ENCODE data around the gene ASH1L. TPM values are rescaled to one million over a fixed set of nuclear protein-coding genes. Genes with fewer than 3 reads are reported as not detected.

Gene ASH1L
- total RNA-seq, 1 experiment from 2014 or later, result 71.8 TPM

DNA sequence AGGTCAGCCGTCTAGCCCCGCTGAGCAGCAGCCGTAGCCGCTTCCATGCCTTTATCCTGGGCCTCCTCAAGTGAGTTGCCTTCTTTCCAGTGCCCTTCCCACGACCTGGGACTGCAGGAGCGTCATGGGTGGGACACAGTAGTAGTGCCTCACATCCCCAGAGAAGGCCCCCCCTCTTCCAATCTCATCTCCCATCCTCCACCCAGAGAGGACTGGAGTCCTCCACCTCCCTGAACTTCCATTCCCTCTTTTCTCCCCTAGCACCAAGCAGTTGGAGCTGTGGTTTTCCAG, 237.1 kb downstream of the ASH1L start:
- no TSS peak for BruUV-seq (replicated peaks)
- peak overlapping the region; percentile 90 for H3K4me3 Mint-ChIP-seq (ENCODE audit: low read depth, unreplicated experiment)
- intact Hi-C loops (cut with micrococcal nuclease; ENCODE audit: unreplicated experiment), result loop anchor here (2.0 kb wide), 1 partner anchor 75 kb away; no protein-coding TSS in a partner anchor
- CTCF ChIA-PET, result interaction anchor here (1.0 kb wide), 1 partner anchor 75 kb away, joined by 4 read pairs; no protein-coding TSS in a partner anchor
- no peaks in the 10 kb centered on the region for H3K9me3 Mint-ChIP-seq (ENCODE audit: low read depth, unreplicated experiment)
- peaks cover 27% of the 10 kb centered on the region for H3K4me1 Mint-ChIP-seq (ENCODE audit: low read depth, unreplicated experiment)
- peak overlapping the region; percentile 60 for H3K27ac Mint-ChIP-seq (ENCODE audit: unreplicated experiment)
- DNase-seq, result no peak
- H3K36me3 Mint-ChIP-seq (ENCODE audit: insufficient read depth, unreplicated experiment), result peaks cover 90% of the 10 kb centered on the region
- H3K27me3 Mint-ChIP-seq (ENCODE audit: unreplicated experiment), result no peaks in the 10 kb centered on the region
- no peak for TF ChIP-seq CTCF (IDR thresholded peaks at IDR 0.05; ENCODE audit: unreplicated experiment)

DNA sequence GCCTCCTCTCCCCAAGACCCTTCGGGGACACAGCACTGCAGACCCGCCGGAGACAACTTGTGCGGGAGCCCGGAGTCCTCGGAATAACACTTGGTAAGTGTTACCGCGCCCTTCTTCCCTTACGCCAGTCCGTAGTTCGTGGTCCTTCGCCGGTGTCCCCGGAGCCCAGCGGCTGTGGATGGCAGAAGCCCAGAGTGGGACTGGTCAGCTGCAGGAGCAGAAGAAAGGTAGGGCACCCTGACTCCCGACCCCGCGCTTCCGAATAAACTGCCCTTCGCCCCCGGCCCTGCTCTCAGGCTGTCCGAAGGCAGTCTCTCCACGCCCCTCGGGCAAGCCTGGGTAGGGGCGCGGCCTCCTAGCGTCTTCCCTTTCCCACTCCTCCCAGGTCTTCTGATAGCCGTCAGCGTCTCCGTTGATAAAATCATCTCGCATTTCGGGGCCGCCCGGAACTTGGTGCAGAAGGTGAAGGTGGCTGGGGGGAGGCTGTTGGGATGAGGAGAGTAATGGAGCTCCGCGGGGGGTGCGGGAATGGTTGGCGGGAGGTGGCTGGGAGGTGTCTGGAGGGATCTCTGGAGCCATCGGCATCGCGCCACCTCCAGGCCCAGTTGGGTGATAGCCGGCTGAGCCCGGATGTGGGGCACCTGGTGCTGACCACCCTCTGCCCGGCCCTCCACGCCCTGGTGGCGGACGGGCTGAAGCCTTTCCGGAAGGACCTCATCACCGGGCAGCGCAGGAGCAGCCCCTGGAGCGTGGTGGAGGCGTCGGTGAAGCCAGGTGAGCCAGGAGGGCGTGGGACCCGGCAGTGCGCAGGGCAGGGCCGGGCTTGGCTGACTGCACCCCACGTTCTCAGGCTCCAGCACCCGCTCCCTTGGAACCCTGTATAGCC, 237.6 kb downstream of the ASH1L start:
- CTCF ChIA-PET, result interaction anchor here (1.0 to 3.4 kb wide), 5 partner anchors 13 to 179 kb away, joined by 3 to 19 read pairs (median 4); partner anchors contain the start of gene FDPS
- peaks cover 33% of the 10 kb centered on the region for H3K4me1 Mint-ChIP-seq (ENCODE audit: low read depth, unreplicated experiment)
- H3K27ac Mint-ChIP-seq (ENCODE audit: unreplicated experiment), result peak overlapping the region; percentile 60
- H3K9me3 Mint-ChIP-seq (ENCODE audit: low read depth, unreplicated experiment), result no peaks in the 10 kb centered on the region
- BruUV-seq (replicated peaks), result TSS peak; percentile 16
- peak; percentile 81 for DNase-seq
- no peaks in the 10 kb centered on the region for H3K27me3 Mint-ChIP-seq (ENCODE audit: unreplicated experiment)
- H3K4me3 Mint-ChIP-seq (ENCODE audit: low read depth, unreplicated experiment), result peak overlapping the region; percentile 90
- intact Hi-C loops (cut with micrococcal nuclease; ENCODE audit: unreplicated experiment), result loop anchor here (2.0 kb wide), 1 partner anchor 74 kb away; no protein-coding TSS in a partner anchor
- peaks cover 90% of the 10 kb centered on the region for H3K36me3 Mint-ChIP-seq (ENCODE audit: insufficient read depth, unreplicated experiment)
- peak; percentile 73 for TF ChIP-seq CTCF (IDR thresholded peaks at IDR 0.05; ENCODE audit: unreplicated experiment)

GRCh38 chr1:155324037-155324716, 238.4 kb downstream of the ASH1L start:
- H3K4me1 Mint-ChIP-seq (ENCODE audit: low read depth, unreplicated experiment), result peaks cover 40% of the 10 kb centered on the region
- peak overlapping the region; percentile 60 for H3K27ac Mint-ChIP-seq (ENCODE audit: unreplicated experiment)
- CTCF ChIA-PET, result interaction anchor here (0.6 to 3.4 kb wide), 20 partner anchors 12 to 679 kb away, joined by 3 to 44 read pairs (median 6); partner anchors contain the start of genes CLK2, FDPS, HCN3 and KRTCAP2
- peak overlapping the region; percentile 90 for H3K4me3 Mint-ChIP-seq (ENCODE audit: low read depth, unreplicated experiment)
- no peaks in the 10 kb centered on the region for H3K27me3 Mint-ChIP-seq (ENCODE audit: unreplicated experiment)
- TF ChIP-seq CTCF (IDR thresholded peaks at IDR 0.05; ENCODE audit: unreplicated experiment), result no peak
- DNase-seq, result peak; percentile 98
- BruUV-seq (replicated peaks), result no TSS peak
- no peaks in the 10 kb centered on the region for H3K9me3 Mint-ChIP-seq (ENCODE audit: low read depth, unreplicated experiment)
- peaks cover 92% of the 10 kb centered on the region for H3K36me3 Mint-ChIP-seq (ENCODE audit: insufficient read depth, unreplicated experiment)
- intact Hi-C loops (cut with micrococcal nuclease; ENCODE audit: unreplicated experiment), result loop anchor here (2.0 kb wide), 1 partner anchor 73 kb away; no protein-coding TSS in a partner anchor

DNA sequence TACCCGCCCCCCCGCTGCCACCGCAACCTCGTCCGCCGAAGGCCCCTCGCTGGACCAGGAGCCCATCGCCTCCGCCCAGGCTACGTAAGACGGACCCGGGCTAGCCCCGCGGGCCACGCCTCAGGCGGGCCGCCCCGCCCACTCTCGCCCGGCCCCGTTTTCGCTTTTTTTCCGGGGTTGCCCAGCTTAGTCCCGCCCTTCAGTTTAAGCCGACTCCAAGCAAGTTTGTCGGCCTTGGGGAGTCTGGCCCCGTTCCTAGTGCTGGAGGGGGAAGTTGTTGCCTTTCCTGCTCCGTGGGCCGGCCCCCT, 238.9 kb downstream of the ASH1L start:
- CTCF ChIA-PET, result interaction anchor here (0.6 to 3.4 kb wide), 21 partner anchors 15 to 680 kb away, joined by 3 to 44 read pairs (median 6); partner anchors contain the start of genes CLK2, FDPS, HCN3 and KRTCAP2

More for the DNA sequence above, 238.9 kb downstream of the ASH1L start:
- no peak for TF ChIP-seq CTCF (IDR thresholded peaks at IDR 0.05; ENCODE audit: unreplicated experiment)
- Mint-ChIP-seq H3K4me3 (ENCODE audit: low read depth, unreplicated experiment) (peak overlapping the region; percentile 90), H3K36me3 (ENCODE audit: insufficient read depth, unreplicated experiment) (peaks cover 93% of the 10 kb centered on the region), H3K9me3 (ENCODE audit: low read depth, unreplicated experiment) (no peaks in the 10 kb centered on the region), H3K27ac (ENCODE audit: unreplicated experiment) (peak overlapping the region; percentile 60), H3K27me3 (ENCODE audit: unreplicated experiment) (no peaks in the 10 kb centered on the region), H3K4me1 (ENCODE audit: low read depth, unreplicated experiment) (peaks cover 44% of the 10 kb centered on the region)
- DNase-seq, result peak; percentile 95
- intact Hi-C loops (cut with micrococcal nuclease; ENCODE audit: unreplicated experiment), result loop anchor here (1.0 to 2.0 kb wide), 3 partner anchors 15 to 73 kb away; partner anchors contain the start of gene FDPS
- BruUV-seq (replicated peaks), result no TSS peak
